Panc1 (cell line): ENCODE results near the gene SUPT3H. TPM values are rescaled to one million over a fixed set of nuclear protein-coding genes. Genes with fewer than 3 reads are reported as not detected.
"Not testable (repeated sequence)": the region's sequence is repeated elsewhere in the genome, so short reads cannot be mapped to it uniquely, and the experiment has no call there.

ENCODE experiments used
- ATAC-seq: fragments of 200-7000 bp; cut with Tn5 transposase; 2 replicates; pipeline ENCODE4 v1.9.1; 2020; ENCODE audit warnings: mild to moderate bottlenecking, moderate library complexity
- BruUV-seq: library from RNA; stranded (reverse); fragments of 400-500 nt; replicated peaks from 2 replicates; lab custom pipeline; 2021; lab: Mats Ljungman, UMichigan
- CTCF ChIA-PET: fragments of 300-600 bp; sonication (Branson Sonifier 250); formaldehyde crosslinking; loops from one replicate; lab custom pipeline; 2022; ENCODE audit warnings: antibody characterized with exemption; lab: Charles Lee
- POLR2A ChIA-PET: fragments of 300-600 bp; sonication (Branson Sonifier 250); formaldehyde crosslinking; loops from one replicate; lab custom pipeline; 2022; ENCODE audit warnings: antibody characterized with exemption; lab: Charles Lee
- DNase-seq: peaks from one replicate; pipeline ENCODE4 v3.0.0-alpha.2; 2010; ENCODE audit warnings: low read depth, low spot score
- H3K27ac ChIP-seq: 2 replicates; pipeline ENCODE4 v1.5.1; 2011; ENCODE audit warnings: mild to moderate bottlenecking, low read length, inconsistent platforms
- H3K27me3 ChIP-seq: fragments of 200-500 bp; sonication (Bioruptor generic); 2 replicates; pipeline ENCODE4 v1.6.0; 2014; ENCODE audit warnings: low read length, inconsistent platforms; ENCODE audit not compliant: control insufficient read depth, insufficient read depth
- H3K36me3 ChIP-seq: fragments of 200-500 bp; sonication (Bioruptor generic); 2 replicates; pipeline ENCODE4 v1.5.1; 2014; ENCODE audit warnings: inconsistent platforms, mild to moderate bottlenecking, low read length, moderate library complexity; ENCODE audit not compliant: control insufficient read depth, insufficient read depth
- H3K4me1 ChIP-seq: 2 replicates; pipeline ENCODE4 v1.5.1; 2011; ENCODE audit warnings: inconsistent platforms, mild to moderate bottlenecking, low read length, moderate library complexity; ENCODE audit not compliant: control insufficient read depth, insufficient read depth
- H3K4me3 ChIP-seq, 2 experiments: 2 replicates each; pipeline ENCODE4 v1.5.1; 2011 to 2012; ENCODE audit warnings: low read depth in 2 of 2, low read length in 2 of 2, mild to moderate bottlenecking in 2 of 2, inconsistent platforms in 1 of 2, moderate library complexity in 1 of 2
- H3K9me3 ChIP-seq: fragments of 200-500 bp; sonication (Bioruptor generic); 2 replicates; pipeline ENCODE4 v1.5.1; 2014; ENCODE audit warnings: low read depth, mild to moderate bottlenecking, inconsistent platforms, low read length, moderate library complexity; ENCODE audit not compliant: control insufficient read depth, insufficient read depth
- POLR2AphosphoS5 ChIP-seq: IDR thresholded peaks from 2 replicates; pipeline ENCODE4 v1.6.1; 2012; ENCODE audit warnings: mild to moderate bottlenecking, low read depth, low read length, moderate library complexity
- SIN3A ChIP-seq: IDR thresholded peaks from 2 replicates; pipeline ENCODE4 v1.6.1; 2012; ENCODE audit warnings: low read depth, mild to moderate bottlenecking, low read length, moderate library complexity, borderline replicate concordance; ENCODE audit not compliant: insufficient read depth
- TCF7L2 ChIP-seq: IDR thresholded peaks from 2 replicates; pipeline ENCODE4 v1.6.1; 2011; ENCODE audit warnings: mild to moderate bottlenecking, low read depth, low read length, inconsistent platforms
- in situ Hi-C: cut with HindIII; loops from 2 replicates; pipeline ENCODE4 v1.10.0; 2016; ENCODE audit warnings: low sequenced_read_pairs, low pct_unique_long_range_greater_than_20kb
- intact Hi-C: fragments of 100-400 bp; cut with micrococcal nuclease; formaldehyde crosslinking; loops from one replicate; pipeline ENCODE4 v1.10.0; 2022; ENCODE audit not compliant: unreplicated experiment
- total RNA-seq: library from RNA; stranded (reverse); gene quantifications from one replicate; pipeline ENCODE4 v1.2.1, GENCODE V29; 2021; ENCODE audit not compliant: unreplicated experiment
- TF ChIP-seq, protein P1 (sequence below), 2 experiments: IDR thresholded peaks; 2 replicates each; pipeline ENCODE4 v1.6.1; 2011 to 2012; ENCODE audit warnings: low read depth in 2 of 2, control low read depth in 1 of 2, low read length in 1 of 2, mild to moderate bottlenecking in 1 of 2, moderate library complexity in 1 of 2; ENCODE audit not compliant: insufficient read depth in 1 of 2
- TF ChIP-seq, protein P2 (sequence below): fragments of 450-650 bp; IDR thresholded peaks from 2 replicates; pipeline ENCODE4 v1.5.1; 2017; ENCODE audit warnings: mild to moderate bottlenecking

SUPT3H gene
- total RNA-seq, 1 experiment from 2014 or later = 11.0 TPM

DNA sequence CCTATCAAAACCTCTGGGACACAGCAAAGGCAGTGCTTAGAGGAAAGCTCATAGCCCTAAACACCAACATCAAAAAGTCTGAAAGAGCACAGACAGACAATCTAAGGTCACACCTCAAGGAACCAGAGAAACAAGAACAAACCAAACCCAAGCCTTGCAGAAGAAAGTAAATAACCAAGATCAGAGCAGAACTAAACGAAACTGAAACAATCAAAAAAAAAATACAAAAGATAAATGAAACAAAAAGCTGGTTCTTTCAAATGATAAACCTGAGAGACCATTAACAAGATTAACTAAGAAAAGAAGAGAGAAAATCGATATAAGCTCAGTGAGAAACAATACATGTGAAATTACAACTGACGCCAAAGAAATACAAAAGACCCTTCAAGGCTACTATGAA lies 84.4 kb downstream of the SUPT3H start:
- H3K27me3 ChIP-seq = no peaks in the 10 kb centered on the region
- no TSS peak for BruUV-seq
- no peak for DNase-seq
- H3K36me3 ChIP-seq = no peaks in the 10 kb centered on the region
- intact Hi-C loops = no loop called here
- no peak overlapping the region for H3K4me3 ChIP-seq
- H3K27ac ChIP-seq = no peak overlapping the region
- ChIA-PET POLR2A (interaction anchor here (0.7 kb wide), 1 partner anchor 503 kb away, joined by 5 read pairs; no protein-coding TSS in a partner anchor), CTCF (no interaction called here)
- H3K9me3 ChIP-seq = no peaks in the 10 kb centered on the region
- no peaks in the 10 kb centered on the region for H3K4me1 ChIP-seq
- TF ChIP-seq SIN3A = no peak
- no peak for TF ChIP-seq TCF7L2
- TF ChIP-seq, protein P1, sequence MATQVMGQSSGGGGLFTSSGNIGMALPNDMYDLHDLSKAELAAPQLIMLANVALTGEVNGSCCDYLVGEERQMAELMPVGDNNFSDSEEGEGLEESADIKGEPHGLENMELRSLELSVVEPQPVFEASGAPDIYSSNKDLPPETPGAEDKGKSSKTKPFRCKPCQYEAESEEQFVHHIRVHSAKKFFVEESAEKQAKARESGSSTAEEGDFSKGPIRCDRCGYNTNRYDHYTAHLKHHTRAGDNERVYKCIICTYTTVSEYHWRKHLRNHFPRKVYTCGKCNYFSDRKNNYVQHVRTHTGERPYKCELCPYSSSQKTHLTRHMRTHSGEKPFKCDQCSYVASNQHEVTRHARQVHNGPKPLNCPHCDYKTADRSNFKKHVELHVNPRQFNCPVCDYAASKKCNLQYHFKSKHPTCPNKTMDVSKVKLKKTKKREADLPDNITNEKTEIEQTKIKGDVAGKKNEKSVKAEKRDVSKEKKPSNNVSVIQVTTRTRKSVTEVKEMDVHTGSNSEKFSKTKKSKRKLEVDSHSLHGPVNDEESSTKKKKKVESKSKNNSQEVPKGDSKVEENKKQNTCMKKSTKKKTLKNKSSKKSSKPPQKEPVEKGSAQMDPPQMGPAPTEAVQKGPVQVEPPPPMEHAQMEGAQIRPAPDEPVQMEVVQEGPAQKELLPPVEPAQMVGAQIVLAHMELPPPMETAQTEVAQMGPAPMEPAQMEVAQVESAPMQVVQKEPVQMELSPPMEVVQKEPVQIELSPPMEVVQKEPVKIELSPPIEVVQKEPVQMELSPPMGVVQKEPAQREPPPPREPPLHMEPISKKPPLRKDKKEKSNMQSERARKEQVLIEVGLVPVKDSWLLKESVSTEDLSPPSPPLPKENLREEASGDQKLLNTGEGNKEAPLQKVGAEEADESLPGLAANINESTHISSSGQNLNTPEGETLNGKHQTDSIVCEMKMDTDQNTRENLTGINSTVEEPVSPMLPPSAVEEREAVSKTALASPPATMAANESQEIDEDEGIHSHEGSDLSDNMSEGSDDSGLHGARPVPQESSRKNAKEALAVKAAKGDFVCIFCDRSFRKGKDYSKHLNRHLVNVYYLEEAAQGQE (IDR thresholded peaks at IDR 0.05; ENCODE audit: insufficient read depth in 1 of 2, low read depth in 2 of 2, low read length in 1 of 2) = no peak
- TF ChIP-seq, protein P2, sequence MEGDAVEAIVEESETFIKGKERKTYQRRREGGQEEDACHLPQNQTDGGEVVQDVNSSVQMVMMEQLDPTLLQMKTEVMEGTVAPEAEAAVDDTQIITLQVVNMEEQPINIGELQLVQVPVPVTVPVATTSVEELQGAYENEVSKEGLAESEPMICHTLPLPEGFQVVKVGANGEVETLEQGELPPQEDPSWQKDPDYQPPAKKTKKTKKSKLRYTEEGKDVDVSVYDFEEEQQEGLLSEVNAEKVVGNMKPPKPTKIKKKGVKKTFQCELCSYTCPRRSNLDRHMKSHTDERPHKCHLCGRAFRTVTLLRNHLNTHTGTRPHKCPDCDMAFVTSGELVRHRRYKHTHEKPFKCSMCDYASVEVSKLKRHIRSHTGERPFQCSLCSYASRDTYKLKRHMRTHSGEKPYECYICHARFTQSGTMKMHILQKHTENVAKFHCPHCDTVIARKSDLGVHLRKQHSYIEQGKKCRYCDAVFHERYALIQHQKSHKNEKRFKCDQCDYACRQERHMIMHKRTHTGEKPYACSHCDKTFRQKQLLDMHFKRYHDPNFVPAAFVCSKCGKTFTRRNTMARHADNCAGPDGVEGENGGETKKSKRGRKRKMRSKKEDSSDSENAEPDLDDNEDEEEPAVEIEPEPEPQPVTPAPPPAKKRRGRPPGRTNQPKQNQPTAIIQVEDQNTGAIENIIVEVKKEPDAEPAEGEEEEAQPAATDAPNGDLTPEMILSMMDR = no peak
- TF ChIP-seq POLR2AphosphoS5 = no peak
- in situ Hi-C loops = no loop called here
- ATAC-seq = no peak

DNA sequence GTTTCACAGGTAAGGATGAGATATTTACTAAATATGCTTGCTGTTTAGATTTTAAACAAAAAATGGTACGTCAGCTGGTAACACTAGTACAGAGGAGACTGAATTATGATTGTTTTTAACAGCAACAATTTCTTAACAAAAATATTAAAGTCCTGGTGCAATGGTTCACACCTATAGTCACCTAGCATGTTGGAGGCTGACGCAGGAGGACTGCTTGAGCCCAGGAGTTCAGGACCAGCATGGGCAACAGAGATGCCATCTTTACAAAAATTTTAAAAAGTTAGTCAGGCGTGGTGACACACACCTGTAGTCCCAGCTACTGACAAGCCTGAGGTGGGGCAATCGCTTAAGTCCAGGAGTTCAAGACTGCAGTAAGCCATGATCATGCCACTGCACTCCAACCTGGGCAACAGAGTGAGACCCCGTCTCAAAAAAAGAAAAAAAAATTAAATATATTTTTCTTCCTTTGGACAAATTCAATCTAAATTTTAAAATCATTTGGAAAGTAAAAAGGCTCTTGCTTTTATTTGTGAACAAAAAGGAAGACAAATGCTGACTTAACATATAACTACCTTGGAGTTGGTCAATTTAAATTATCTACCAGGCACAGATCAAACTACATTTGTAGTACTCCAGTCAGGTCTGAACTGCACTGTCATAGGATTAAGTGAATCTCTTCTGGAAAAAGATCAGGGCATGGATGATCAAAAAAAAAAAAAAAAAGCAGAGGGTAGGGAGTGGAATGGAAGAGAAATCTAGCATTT lies 87.8 kb downstream of the SUPT3H start:
- ChIA-PET POLR2A (no interaction called here), CTCF (no interaction called here)
- no peaks in the 10 kb centered on the region for H3K36me3 ChIP-seq
- intact Hi-C loops (no loop called here), in situ Hi-C loops (no loop called here)
- no peak for TF ChIP-seq SIN3A
- no peak for TF ChIP-seq TCF7L2
- TF ChIP-seq, protein P2 = no peak
- TF ChIP-seq POLR2AphosphoS5 = no peak
- TF ChIP-seq, protein P1 (IDR thresholded peaks at IDR 0.05; ENCODE audit: insufficient read depth in 1 of 2, low read depth in 2 of 2, low read length in 1 of 2) = no peak
- no peaks in the 10 kb centered on the region for H3K4me1 ChIP-seq
- no TSS peak for BruUV-seq
- no peak overlapping the region for H3K4me3 ChIP-seq
- ATAC-seq (no peak), DNase-seq (no peak)
- no peaks in the 10 kb centered on the region for H3K9me3 ChIP-seq
- no peaks in the 10 kb centered on the region for H3K27me3 ChIP-seq
- H3K27ac ChIP-seq = no peak overlapping the region

DNA sequence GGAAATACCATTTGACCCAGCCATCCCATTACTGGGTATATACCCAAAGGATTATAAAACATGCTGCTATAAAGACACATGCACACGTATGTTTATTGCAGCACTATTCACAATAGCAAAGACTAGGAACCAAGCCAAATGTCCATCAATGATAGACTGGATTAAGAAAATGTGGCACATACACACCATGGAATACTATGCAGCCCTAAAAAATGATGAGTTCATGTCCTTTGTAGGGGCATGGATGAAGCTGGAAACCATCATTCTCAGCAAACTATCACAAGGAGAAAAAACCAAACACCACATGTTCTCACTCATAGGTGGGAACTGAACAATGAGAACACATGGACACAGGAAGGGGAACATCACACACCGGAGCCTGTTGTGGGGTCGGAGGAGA lies 91.0 kb downstream of the SUPT3H start:
- H3K4me1 ChIP-seq, in situ Hi-C loops, DNase-seq, intact Hi-C loops, BruUV-seq, CTCF ChIA-PET, H3K27ac ChIP-seq, H3K36me3 ChIP-seq, ATAC-seq, H3K9me3 ChIP-seq, H3K27me3 ChIP-seq, H3K4me3 ChIP-seq, POLR2A ChIA-PET: not testable (repeated sequence)
